ENCODE results near the gene CYP1A2.

Gene CYP1A2

DNA sequence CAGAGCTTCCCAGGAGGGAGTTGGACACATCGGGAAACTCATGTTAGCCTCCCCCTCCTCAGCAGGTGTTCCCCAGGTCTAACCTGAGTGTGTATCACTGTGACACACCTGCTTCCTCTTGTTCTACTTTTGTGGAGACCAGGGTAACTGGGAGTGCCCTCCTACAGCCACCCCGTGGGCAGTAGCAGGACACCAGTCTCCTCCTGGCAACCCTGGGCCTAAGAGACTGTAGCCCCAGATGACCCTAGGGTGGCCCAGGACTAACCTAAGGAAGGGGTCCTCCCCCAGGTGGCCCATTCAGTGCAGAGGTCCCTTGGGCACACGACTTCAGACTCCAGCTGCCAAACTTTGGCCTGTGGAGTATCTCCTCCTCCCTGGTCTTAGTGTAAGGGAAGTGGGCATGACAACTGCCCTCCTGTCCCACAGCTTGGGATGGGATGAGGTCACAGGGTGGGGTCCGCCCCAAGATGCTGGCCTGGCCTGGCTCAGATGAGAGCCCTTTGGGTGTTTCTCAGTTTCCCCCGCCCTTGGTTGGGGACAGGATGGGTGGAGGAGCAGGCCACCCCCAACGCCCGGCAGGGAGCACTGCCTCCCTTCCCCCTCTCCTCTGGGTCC, 38.0 kb downstream of the CYP1A2 start:
- no peak for DNase-seq
- intact Hi-C loops (cut with DNase I), result no loop called here

DNA sequence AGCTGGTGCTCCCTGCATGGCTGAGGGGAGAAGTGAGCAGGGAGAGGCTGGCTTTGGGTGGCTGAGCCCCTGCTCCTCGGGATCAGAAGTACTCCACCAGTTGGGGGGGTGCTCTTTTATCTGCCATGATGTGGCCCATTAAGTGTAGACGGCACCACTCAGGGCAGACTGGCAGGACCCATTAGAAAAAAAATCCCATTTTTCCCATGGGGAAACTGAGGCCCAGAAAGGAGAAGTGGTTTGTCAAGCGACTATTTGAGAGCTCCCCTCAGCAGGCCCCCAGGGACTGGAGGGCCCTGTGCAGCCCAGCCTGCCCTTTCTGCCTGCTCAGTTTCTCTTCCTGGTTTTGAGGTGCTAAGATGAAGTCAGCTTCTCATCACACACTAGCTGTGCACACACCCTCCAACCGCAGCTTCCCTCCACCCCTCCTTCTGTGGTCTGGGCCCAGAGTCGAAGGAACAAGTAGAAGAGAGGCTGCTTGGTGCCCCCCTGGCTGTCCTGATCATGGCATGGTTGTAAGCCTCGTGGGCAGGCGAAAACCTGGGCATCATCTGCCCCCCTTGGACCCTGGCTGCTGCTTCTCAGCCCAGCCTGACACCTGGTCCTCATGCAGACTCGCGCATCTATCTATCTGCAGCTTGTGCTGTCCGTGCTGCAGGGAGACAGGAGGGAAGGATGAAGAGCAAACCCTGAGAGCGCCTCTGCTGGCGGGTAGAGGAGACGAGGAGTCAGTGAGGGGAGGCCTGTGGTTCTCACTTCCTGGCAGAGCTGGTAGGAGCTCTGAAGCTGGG, 38.8 kb downstream of the CYP1A2 start:
- intact Hi-C loops (cut with DNase I), result no loop called here
- DNase-seq, result peak in 7 of 10 donors; percentile 33 to 92 (median 57)

DNA sequence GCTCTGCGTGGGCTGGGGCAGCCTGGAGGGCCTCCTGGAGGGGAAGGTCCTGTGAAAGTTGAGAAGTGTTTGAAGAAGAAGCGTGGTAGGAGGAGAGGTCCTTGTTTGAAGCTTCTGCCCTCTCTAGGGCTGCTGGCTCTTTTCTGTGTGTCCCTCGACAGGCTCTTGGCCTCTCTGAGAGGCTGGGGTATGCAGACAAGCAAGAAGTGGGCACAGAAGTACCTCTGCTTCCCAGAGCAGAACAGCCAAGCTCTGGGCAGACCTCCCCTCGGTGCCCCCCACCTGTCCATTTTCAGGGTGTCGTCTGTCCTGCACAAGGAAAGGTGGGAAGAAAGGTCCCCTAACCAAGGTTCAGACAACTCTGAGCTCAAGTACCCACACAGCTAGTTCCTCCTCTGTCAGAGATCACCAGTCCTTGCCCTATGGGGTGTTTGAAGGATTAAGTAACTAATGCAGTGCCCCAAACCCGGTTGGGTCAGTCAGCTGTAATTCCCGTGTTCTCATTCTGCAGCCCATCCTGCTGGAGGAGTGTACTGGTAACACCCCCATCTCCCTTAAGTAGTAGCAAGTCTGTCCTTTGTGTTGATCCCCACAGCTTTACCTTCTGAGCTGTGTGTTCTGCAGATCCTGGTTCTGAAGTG, 39.5 kb downstream of the CYP1A2 start:
- intact Hi-C loops (cut with DNase I), result no loop called here
- DNase-seq, result no peak

DNA sequence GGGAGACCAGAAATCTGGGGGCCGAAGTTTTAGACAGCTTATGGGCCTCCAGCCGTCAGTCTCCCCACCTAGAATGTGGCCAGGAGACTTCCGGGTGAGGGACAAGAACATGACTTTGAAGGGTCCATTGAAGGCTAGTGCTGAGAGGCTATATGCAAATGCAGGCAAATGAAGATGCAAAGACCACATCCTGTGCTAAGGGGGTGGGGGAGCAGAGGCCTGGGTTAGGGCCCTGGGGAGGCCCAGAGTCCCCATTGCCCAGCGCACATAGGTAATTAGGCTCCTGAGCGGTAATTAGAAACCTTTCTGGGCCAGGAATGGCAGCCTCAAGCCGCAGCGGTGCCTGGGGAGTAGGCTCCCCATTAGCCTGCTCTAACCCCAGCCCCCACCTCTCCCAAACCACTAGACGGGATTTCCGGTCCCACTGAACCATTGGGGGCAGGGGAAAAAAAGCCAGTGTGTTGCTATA, 40.1 kb downstream of the CYP1A2 start:
- intact Hi-C loops (cut with DNase I), result no loop called here
- no peak for DNase-seq

DNA sequence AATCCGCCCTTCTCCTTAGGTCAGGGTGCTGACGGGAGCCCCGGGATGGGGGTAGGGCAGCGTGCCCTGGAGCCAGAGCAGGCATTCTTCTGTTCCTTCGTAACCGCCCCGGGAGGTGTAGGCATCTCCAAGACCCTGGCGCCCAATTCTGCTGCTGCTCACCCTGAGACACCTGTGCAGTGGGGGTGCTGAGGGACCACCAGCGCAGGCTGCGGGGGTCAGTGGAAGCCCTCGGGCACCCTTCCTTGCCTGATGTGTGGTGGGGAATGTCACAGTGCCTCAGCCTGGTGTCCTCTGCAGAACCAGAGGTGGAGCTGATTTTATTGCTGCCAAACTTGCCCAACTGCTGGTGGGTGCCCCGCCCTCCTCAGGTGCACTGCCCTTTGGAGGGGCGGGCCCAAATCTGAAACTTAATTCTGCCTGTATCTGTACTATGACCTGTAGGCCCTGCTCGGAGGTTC, 40.6 kb downstream of the CYP1A2 start:
- intact Hi-C loops (cut with DNase I), result no loop called here
- no peak for DNase-seq

DNA sequence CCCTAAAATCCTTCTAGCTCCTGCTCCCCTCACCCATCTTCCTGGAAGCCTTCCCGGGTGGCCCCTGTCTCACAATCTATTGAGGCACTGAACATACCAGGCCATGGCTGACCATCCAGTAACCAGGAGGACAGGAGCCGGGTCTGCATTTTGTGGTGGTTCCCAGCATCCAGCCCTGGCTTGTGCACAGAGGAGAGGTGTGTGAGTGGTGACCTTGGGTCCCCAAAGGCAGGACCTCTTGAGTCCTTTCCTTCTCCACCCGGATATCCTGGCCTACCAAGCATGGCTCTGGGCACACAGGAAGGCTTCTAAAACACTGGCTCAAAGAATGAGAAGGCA, 41.1 kb downstream of the CYP1A2 start:
- no peak for DNase-seq
- intact Hi-C loops (cut with DNase I), result no loop called here

DNA sequence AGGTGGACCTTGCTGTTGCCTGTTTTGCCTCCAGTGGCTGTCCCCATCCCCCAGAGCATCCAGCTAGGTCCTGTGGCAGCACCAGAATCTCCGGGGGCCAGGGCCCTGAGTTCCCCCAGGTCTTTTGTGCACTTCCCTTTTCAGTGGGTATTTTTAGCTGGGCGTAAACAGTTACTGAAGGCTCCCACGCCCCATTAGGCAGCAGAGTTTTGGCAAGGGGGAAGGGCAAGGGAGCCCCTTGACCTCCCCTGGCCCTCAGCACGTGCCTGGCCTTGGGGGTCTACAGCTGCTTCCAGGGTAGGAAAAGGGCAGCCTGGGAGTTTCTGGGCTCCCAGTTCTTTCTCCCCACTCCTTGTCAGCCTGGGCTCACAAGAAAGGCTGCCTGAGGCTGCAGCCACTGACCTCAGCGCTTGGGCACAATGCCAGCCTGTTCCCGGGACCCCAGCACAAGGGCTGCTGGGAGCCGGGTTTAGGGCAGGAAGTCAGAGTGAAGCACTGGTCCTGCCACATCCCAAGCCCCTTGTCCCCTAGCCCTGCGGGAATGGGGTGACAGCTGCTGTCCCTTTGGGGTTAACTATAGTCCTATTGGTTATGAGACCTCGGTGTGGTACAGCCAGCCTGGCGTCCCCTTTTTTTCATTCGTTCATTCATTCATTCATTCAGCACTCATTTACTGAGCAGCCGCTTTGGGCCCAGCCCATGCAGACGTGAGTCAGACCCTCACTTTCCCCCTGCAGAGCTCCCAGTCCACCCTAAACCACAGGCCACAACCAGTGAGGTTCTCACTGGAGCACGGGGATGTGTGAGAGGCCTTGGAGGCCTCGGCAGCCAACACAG, 41.7 kb downstream of the CYP1A2 start:
- intact Hi-C loops (cut with DNase I), result no loop called here
- peak in 9 of 10 donors; percentile 55 to 96 (median 79) for DNase-seq

DNA sequence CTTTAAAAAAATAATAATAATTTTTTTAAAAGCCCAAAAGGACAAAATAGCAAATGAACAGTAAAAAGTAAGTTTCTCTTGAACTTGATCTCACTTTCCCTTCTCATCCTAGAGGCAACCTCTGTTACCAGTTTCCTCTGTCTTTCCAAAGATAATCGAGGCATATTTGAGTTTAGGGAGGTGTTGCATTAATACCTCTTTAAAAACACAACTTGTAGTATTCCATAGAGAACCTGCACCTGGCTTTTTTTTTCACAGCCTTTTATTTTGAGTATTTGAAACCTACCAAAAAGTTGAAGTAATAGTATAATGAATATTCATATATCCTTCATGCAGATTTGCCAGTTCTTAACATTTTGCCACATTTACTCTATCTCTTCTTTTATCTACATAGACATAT, 42.4 kb downstream of the CYP1A2 start:
- no peak for DNase-seq
- intact Hi-C loops (cut with DNase I), result no loop called here

DNA sequence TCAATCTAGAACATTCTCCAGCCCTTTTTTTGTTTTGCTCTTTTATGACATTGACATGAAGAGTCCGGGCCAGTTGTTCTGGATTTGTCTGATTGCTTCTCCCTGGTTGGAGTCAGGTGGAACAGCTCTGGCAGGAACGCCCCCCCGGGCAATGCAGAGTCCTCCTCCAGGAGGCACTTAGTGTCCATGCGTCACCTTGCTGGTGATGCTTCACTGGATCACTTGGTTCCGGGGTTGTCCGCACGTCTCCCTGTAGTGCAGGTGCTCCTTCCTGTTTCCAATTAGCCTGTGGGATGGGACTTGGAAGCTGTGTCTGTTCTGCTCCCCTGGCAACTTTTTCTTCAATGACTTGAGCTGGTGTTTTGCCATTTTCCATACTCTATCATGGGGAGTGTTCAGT, 43.0 kb downstream of the CYP1A2 start:
- DNase-seq, result no peak
- intact Hi-C loops (cut with DNase I), result no loop called here

DNA sequence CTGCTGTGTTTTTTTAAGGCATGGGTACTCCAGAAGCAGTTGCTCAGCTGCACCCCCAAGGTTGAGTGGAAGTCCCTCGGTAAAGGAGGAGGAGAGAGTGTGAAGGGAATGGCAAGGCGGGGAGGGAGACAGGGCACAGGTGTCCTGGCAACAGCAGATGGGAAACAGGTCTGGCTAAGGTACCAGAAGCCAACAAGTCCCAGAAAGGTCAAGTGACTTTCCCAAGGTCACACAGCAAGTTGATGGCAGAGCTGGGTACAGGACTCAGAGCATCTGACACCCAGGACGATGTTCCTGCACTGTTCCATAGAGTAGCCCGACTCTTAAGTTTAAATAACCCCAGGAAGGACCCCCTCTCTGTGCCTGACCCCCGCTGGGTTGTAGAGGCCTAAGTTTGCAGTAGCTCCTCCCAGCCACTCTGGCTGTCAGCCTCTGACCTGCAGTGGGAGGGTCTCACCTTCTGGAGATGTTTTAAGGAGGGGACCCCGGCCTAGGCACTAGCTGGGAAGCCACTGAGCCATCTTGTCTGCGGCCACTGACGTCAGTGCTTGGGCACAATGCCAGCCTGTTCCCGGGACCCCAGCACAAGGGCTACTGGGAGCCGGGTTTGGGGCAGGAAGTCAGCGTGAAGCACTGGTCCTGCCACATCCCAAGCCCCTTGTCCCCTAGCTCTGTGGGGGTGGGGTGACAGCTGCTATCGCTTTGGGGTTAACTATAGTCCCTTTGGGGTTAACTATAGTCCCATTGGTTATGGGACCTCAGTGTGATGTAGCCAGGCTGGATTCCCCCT, 43.8 kb downstream of the CYP1A2 start:
- DNase-seq, result no peak
- intact Hi-C loops (cut with DNase I), result no loop called here

DNA sequence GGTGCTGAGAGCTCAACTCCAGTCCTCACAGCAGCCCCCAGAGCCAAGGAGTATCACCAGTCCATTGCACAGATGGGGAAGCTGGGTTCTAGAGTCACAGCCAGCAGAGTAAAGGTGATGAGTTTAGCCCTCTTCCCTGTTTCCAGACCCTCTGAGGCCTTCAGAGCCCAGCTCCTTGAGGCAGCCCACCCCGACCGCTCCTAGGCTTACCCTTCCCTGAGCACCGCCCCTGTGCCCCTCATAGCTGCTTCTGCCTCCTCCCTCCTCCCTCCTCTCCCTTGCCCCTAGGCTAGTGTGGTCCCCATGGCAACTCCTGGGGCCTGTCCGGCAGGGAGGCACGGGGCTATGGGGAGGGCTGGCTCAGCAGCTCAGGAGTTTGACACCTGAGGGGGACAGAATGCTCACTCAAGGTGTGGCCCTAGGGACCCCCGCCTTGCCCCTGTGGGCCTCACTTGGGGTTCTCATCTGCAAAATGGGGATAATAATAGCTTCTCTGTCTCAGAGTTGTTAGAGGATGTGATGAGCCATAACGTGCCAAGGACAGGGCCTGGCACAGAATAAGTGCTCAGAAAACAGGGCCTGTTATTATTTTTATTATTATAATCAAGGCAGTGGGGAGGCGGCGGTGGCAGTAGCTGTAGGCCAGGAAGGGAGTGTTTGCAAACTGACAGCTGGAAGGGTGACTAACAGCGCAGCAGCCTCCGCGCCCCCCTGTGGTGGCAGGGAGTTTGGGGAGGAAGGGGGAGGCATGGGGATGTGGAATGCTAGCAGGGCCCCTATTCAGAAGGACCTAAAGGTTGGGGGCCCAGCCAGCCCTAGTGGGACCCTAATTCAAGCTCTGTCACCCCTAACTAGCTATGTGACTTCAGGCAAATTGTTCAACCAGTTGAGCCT, 44.7 kb downstream of the CYP1A2 start:
- intact Hi-C loops (cut with DNase I), result no loop called here
- DNase-seq, result no peak

DNA sequence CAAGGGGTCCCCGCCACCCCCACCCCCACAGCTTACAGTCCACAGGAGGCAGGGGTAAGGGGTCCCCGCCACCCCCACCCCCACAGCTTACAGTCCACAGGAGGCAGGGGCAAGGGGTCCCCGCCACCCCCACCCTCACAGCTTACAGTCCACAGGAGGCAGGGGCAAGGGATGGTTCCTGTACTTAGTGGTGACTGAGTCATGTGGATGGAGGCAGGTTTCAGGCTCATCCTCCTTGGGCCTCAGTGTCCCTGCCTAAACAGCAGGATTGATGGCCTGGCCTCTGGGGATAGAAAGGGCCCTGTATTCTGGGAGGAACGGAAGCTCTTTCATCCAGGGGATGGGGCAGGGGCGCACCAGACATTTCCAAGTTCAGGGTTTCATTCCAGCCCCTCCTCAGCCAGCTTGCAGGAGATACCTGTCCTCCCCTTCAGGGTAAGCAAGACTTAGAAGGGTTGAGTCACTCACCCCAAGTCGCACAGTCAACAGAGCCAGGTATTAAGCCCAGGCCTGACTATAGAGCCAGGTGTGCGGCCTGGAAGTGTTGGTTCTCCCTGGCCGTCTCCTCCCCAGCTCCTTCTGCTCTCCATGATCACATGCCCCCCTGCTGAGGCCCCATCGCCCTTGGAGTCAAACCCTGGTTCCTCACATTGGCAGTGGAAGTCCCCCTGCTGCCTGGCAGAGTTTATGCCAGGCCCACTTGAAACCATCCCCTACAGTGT, 45.8 kb downstream of the CYP1A2 start:
- DNase-seq, result no peak
- intact Hi-C loops (cut with DNase I), result no loop called here

DNA sequence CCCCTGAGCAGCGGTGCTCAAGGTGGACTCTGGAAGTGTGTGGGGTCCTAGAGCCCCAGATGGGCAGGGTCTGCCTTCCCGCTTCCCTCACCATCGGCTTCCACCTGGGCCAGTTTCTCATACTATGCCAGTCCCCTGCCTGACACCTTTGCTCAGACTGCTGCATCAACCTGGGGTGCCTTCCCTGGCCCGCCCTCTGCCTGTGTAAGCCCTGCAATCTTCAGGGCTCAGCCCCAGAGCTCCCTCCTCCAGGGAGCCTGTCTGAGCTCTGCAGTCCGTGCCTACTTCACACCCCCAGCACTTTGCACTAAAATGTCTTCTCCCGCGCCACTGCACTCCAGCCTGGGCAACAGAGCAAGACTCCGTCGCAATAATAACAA, 46.3 kb downstream of the CYP1A2 start:
- no peak for DNase-seq
- intact Hi-C loops (cut with DNase I), result no loop called here

DNA sequence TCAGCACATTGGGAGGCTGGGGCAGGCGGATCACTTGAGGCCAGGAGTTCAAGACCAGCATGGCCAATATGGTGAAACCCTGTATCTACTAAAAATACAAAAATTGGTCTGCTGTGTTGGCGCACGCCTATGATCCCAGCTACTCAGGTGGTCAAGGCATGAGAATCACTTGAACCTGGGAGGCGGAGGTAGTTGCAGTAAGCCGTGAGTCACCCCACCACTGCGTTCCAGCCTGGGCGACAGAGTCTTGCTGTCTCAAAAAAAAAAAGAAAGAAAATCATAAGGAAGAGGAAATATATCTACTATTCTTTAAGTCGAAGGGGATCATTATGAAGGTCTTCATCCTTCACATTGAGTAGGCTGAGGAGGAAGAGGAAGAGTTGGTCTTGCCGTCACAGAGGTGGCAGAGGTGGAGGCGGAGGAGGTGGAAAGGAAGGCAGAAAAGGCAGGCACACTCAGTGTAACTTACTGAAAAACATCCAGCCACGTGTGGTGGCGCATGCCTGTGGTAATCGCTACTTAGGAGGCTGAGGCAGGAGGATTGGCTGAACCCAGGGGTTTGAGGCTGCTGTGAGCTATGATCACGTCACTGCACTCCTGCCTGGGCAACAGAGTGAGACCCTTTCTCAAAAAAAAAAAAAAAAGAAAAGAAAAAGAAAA, 47.5 kb downstream of the CYP1A2 start:
- DNase-seq, result no peak
- intact Hi-C loops (cut with DNase I), result no loop called here

DNA sequence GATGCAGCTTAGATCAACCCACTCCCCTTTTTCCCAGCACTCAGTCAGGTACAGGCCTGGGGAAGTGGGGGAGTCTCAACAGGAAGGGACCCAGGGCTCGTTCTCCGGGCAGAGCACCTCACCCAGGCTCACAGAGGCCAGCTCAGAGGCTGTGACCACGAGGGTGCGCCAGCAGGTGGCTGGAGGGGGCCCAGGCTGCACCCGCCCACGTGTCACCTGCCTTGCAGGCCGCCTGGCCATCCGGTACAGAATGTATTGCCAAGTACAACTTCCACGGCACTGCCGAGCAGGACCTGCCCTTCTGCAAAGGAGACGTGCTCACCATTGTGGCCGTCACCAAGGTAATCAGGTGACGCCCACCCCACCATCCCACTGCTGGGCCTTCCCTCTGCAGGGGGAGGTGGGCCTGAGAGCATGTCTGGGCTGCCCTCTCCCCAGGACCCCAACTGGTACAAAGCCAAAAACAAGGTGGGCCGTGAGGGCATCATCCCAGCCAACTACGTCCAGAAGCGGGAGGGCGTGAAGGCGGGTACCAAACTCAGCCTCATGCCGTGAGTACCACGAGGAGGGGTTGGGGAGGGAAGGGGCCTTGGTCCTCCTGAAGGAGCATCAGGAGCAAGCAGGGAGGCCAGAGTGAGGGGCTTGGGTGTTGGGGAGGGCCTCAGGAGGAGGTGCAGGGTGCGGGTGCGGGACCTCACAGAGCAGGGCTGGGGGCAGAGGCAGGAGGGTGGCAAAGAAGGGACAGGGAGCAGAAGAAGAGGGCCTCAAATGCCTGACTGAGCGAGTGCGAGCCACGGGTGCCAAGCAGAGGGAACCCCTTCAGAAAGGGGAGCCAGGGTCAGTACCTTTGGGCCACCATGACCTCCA, 50.0 kb downstream of the CYP1A2 start:
- intact Hi-C loops (cut with DNase I), result no loop called here
- DNase-seq, result peak in 1 of 10 donors; percentile 79

DNA sequence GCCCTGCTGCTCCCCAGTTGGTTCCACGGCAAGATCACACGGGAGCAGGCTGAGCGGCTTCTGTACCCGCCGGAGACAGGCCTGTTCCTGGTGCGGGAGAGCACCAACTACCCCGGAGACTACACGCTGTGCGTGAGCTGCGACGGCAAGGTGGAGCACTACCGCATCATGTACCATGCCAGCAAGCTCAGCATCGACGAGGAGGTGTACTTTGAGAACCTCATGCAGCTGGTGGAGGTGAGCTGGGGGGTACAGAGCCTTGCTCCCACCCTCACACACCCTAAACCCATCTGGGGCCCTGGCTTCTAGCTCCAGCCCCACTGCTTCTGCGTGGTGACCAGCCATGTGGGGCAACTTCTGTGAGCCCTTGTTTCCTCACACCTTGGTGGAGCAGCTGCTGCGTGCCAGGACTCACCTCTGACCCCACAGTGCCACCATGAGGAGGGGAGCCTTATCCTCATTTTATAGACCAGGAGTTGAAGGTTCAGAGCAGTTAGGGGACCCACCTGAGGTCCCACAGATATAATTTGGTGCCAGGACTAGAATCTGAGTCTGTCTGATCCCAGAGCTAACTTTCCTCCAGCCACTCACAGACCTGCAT, 50.7 kb downstream of the CYP1A2 start:
- intact Hi-C loops (cut with DNase I), result no loop called here
- DNase-seq, result no peak

Measured in posterior cingulate gyrus (tissue), 11 donors.